Trophoblast cell (in vitro differentiated cells and primary cell): ENCODE measurements around the gene NUP62.

ENCODE experiments used
- DNase-seq, 2 donors: peaks; one replicate each; pipeline ENCODE4 v3.0.0-alpha.2; 2016
- H2AFZ ChIP-seq: 2 replicates; pipeline ENCODE4 v1.6.1; 2013; ENCODE audit warnings: low read length, moderate library complexity, mild to moderate bottlenecking; ENCODE audit not compliant: insufficient read depth, poor library complexity
- H2AK5ac ChIP-seq: 2 replicates; pipeline ENCODE4 v1.6.1; 2013; ENCODE audit warnings: mild to moderate bottlenecking, low read length
- H2BK120ac ChIP-seq: 2 replicates; pipeline ENCODE4 v1.6.1; 2013; ENCODE audit warnings: low read length, mild to moderate bottlenecking, moderate library complexity; ENCODE audit not compliant: insufficient read depth, poor library complexity
- H2BK12ac ChIP-seq: 2 replicates; pipeline ENCODE4 v1.6.1; 2013; ENCODE audit warnings: mild to moderate bottlenecking, low read length, moderate library complexity
- H2BK5ac ChIP-seq: 2 replicates; pipeline ENCODE4 v1.6.1; 2013; ENCODE audit warnings: low read length, low read depth, moderate library complexity, mild to moderate bottlenecking; ENCODE audit not compliant: poor library complexity
- H3K14ac ChIP-seq: 2 replicates; pipeline ENCODE4 v1.6.1; 2013; ENCODE audit warnings: mild to moderate bottlenecking, low read length
- H3K18ac ChIP-seq: 2 replicates; pipeline ENCODE4 v1.6.1; 2013; ENCODE audit warnings: mild to moderate bottlenecking, low read length
- H3K23ac ChIP-seq: 2 replicates; pipeline ENCODE4 v1.6.1; 2013; ENCODE audit warnings: low read length
- H3K27ac ChIP-seq: 2 replicates; pipeline ENCODE4 v1.5.1; 2013; ENCODE audit warnings: low read depth, mild to moderate bottlenecking, inconsistent platforms, low read length, moderate library complexity
- H3K27me3 ChIP-seq: 2 replicates; pipeline ENCODE4 v1.6.1; 2013; ENCODE audit warnings: inconsistent platforms, mild to moderate bottlenecking, low read length, moderate library complexity; ENCODE audit not compliant: insufficient read depth
- H3K36me3 ChIP-seq, 2 experiments: 1 replicate in 1 of 2; 2 replicates in 1 of 2; pipeline ENCODE4 v1.6.1; 2013; ENCODE audit warnings: low read length in 2 of 2, mild to moderate bottlenecking in 2 of 2, moderate library complexity in 1 of 2; ENCODE audit not compliant: insufficient read depth in 2 of 2, control insufficient read depth in 1 of 2
- H3K4ac ChIP-seq: 2 replicates; pipeline ENCODE4 v1.6.1; 2013; ENCODE audit warnings: low read depth, mild to moderate bottlenecking, low read length, moderate library complexity
- H3K4me1 ChIP-seq, 2 experiments: 1 replicate in 1 of 2; 2 replicates in 1 of 2; pipeline ENCODE4 v1.6.1; 2013; ENCODE audit warnings: low read length in 2 of 2, mild to moderate bottlenecking in 2 of 2, moderate library complexity in 1 of 2; ENCODE audit not compliant: insufficient read depth in 2 of 2, control insufficient read depth in 1 of 2
- H3K4me2 ChIP-seq: 2 replicates; pipeline ENCODE4 v1.6.1; 2013; ENCODE audit warnings: inconsistent platforms, mild to moderate bottlenecking, low read length, moderate library complexity
- H3K4me3 ChIP-seq: 2 replicates; pipeline ENCODE4 v1.5.1; 2013; ENCODE audit warnings: mild to moderate bottlenecking, low read depth, low read length, inconsistent platforms
- H3K79me1 ChIP-seq: one replicate; pipeline ENCODE4 v1.6.1; 2013; ENCODE audit warnings: low read length
- H3K79me2 ChIP-seq: 2 replicates; pipeline ENCODE4 v1.6.1; 2013; ENCODE audit warnings: low read length, mild to moderate bottlenecking; ENCODE audit not compliant: control insufficient read depth, insufficient read depth, poor library complexity
- H3K9ac ChIP-seq: 2 replicates; pipeline ENCODE4 v1.6.1; 2013; ENCODE audit warnings: mild to moderate bottlenecking, low read length
- H3K9me3 ChIP-seq: 2 replicates; pipeline ENCODE4 v1.6.1; 2013; ENCODE audit warnings: low read depth, mild to moderate bottlenecking, control low read depth, inconsistent platforms, low read length; ENCODE audit not compliant: insufficient read depth
- H4K12ac ChIP-seq: 2 replicates; pipeline ENCODE4 v1.6.1; 2013; ENCODE audit warnings: low read depth, mild to moderate bottlenecking, low read length, moderate library complexity
- H4K8ac ChIP-seq: 2 replicates; pipeline ENCODE4 v1.6.1; 2013; ENCODE audit warnings: low read depth, mild to moderate bottlenecking, low read length, moderate library complexity
- H4K91ac ChIP-seq: one replicate; pipeline ENCODE4 v1.6.1; 2013; ENCODE audit warnings: low read depth, mild to moderate bottlenecking, low read length, moderate library complexity
- WGBS: extraction: QIAGEN DNeasy Blood & Tissue Kit; methylation state at CpG from one replicate; pipeline ENCODE4 v1.1.7; 2013; ENCODE audit warnings: missing lambda C conversion rate; ENCODE audit not compliant: insufficient read length, insufficient coverage; ENCODE audit errors: extremely low coverage; 5-methylcytosine and 5-hydroxymethylcytosine counted together

The NUP62 gene

DNA sequence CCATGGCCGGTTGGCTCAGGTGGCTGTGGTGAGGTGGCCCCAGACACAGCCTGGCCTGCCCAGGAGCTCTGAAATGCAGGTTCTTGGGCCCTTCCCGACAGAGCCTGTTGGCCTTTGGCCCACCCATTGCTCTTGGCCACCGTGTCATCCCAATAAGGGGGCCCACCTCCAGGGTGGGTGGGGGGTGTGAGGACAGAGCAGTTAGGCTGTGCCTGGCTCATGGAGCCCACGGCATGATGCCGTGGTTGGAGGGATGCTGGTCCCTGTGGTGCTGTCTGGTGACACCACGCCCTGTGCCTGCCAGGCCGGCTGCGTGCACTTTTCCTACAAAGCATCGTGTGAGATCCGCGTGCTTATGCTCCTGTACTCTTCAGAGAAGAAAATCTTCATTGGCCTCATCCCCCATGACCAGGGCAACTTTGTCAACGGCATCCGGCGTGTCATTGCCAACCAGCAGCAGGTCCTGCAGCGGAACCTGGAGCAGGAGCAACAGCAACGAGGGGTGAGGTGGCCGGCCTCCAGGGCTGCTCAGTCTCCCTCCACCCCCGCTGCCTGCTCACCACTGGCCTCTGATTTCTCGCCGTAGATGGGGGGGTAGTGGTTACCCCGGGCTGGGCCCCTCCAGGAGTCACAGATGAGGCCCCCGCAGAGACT lies 69.5 kb downstream of the NUP62 start:
- Histone ChIP-seq H3K79me2 (no peaks in the 10 kb centered on the region), H3K18ac (no peak overlapping the region), H2BK12ac (no peak overlapping the region), H3K4me2 (no peak overlapping the region), H3K4me1 (peaks cover 0 to 8% of the 10 kb centered on the region in 2 experiments), H3K4ac (no peak overlapping the region), H3K79me1 (no peaks in the 10 kb centered on the region), H3K27me3 (no peaks in the 10 kb centered on the region), H2AK5ac (no peak overlapping the region), H3K23ac (no peak overlapping the region), H2BK5ac (no peak overlapping the region), H3K9me3 (no peaks in the 10 kb centered on the region), H3K36me3 (peaks cover 88 to 96% of the 10 kb centered on the region in 2 experiments), H3K9ac (no peak overlapping the region), H4K91ac (no peak overlapping the region), H4K12ac (no peak overlapping the region), H3K27ac (no peak overlapping the region), H3K4me3 (no peak overlapping the region), H2AFZ (no peak overlapping the region), H4K8ac (no peak overlapping the region), H2BK120ac (no peak overlapping the region), H3K14ac (no peak overlapping the region)
- WGBS = no CpG with 5 or more reads among the region's 22 CpGs
- DNase-seq = peak in 1 of 2 donors; percentile 29

DNA sequence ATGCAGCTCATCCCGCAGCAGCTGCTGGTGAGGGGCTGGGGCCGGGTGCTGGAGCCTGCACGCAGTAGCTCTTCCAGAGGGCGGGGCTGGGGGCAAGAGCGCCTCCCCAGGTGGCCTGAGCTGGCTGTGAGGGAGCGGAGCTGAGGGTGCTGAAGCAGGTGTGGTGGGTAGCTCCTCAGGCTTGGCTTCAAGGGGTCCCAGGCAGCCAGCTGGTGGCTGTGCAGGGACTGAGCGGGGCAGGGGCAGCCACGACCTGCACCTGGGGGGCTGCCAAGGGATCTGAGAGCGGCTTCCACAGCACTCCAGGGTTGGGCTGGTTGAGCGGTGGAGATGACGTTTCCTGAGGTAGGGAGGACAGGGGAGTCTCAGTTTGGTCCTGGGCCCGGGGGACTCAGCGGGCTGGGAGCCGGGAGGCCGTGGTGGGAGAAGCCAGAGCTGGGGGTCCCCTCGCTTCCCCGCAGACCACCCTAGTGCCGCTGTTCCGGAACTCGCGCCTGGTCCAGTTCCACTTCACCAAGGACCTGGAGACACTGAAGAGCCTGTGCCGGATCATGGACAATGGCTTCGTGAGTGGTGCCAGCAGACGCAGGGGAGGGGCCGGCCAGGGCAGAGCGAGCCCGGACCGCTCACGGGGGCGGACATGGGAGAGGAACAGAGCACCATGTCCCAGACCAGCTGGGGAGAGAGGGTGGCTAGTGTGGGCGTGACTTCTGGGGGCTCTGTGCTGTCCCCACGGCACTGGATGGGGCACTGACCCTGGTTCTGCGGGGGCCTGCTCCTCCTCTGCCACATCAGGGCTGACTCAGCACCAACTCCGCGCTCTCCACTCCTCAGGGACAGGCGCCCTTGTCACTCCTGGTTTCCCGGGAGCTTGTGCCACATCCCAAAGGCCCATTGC lies 71.0 kb downstream of the NUP62 start:
- peaks cover 84 to 91% of the 10 kb centered on the region in 2 experiments for H3K36me3 ChIP-seq
- H3K9ac ChIP-seq = no peak overlapping the region
- WGBS = no CpG with 5 or more reads among the region's 37 CpGs
- no peak overlapping the region for H3K4me2 ChIP-seq
- no peak overlapping the region for H3K4me3 ChIP-seq
- peak overlapping the region; percentile 16 for H4K12ac ChIP-seq
- DNase-seq = peak; percentile 31 to 47
- no peak overlapping the region for H3K23ac ChIP-seq
- H3K18ac ChIP-seq = no peak overlapping the region
- H2AFZ ChIP-seq = no peak overlapping the region
- no peak overlapping the region for H3K27ac ChIP-seq
- no peak overlapping the region for H3K4ac ChIP-seq
- peaks cover 0 to 8% of the 10 kb centered on the region in 2 experiments for H3K4me1 ChIP-seq
- no peaks in the 10 kb centered on the region for H3K9me3 ChIP-seq
- no peak overlapping the region for H2BK120ac ChIP-seq
- no peak overlapping the region for H4K8ac ChIP-seq
- no peak overlapping the region for H2BK5ac ChIP-seq
- H4K91ac ChIP-seq = no peak overlapping the region
- peaks cover 2% of the 10 kb centered on the region for H3K79me2 ChIP-seq
- no peak overlapping the region for H2AK5ac ChIP-seq
- H3K14ac ChIP-seq = no peak overlapping the region
- no peaks in the 10 kb centered on the region for H3K27me3 ChIP-seq
- H3K79me1 ChIP-seq = no peaks in the 10 kb centered on the region
- no peak overlapping the region for H2BK12ac ChIP-seq

DNA sequence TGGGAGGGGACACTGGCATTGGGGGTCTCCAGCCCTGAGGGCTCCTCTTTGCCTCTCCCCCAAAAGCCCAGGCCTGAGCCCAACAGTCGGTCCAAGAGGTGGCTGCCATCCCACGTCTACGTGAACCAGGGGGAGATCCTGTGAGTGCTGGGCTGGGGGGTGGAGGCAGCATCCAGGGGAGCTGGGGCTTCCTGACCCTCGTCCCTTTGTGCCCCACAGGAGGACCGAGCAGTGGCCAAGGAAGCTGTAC lies 71.5 kb downstream of the NUP62 start:
- no peak overlapping the region for H2AK5ac ChIP-seq
- H3K27me3 ChIP-seq = no peaks in the 10 kb centered on the region
- no peak overlapping the region for H2BK5ac ChIP-seq
- no peaks in the 10 kb centered on the region for H3K79me1 ChIP-seq
- no peak overlapping the region for H3K9ac ChIP-seq
- H4K8ac ChIP-seq = no peak overlapping the region
- no peak overlapping the region for H3K4ac ChIP-seq
- H2BK12ac ChIP-seq = no peak overlapping the region
- DNase-seq = no peak
- H3K79me2 ChIP-seq = peaks cover 2% of the 10 kb centered on the region
- no peaks in the 10 kb centered on the region for H3K9me3 ChIP-seq
- no peak overlapping the region for H3K14ac ChIP-seq
- WGBS = no CpG with 5 or more reads among the region's 5 CpGs
- H2BK120ac ChIP-seq = no peak overlapping the region
- H2AFZ ChIP-seq = no peak overlapping the region
- peaks cover 0 to 9% of the 10 kb centered on the region in 2 experiments for H3K4me1 ChIP-seq
- no peak overlapping the region for H3K4me3 ChIP-seq
- H3K4me2 ChIP-seq = no peak overlapping the region
- no peak overlapping the region for H3K18ac ChIP-seq
- peaks cover 79 to 85% of the 10 kb centered on the region in 2 experiments for H3K36me3 ChIP-seq
- no peak overlapping the region for H4K91ac ChIP-seq
- H3K23ac ChIP-seq = no peak overlapping the region
- H3K27ac ChIP-seq = no peak overlapping the region
- H4K12ac ChIP-seq = no peak overlapping the region

DNA sequence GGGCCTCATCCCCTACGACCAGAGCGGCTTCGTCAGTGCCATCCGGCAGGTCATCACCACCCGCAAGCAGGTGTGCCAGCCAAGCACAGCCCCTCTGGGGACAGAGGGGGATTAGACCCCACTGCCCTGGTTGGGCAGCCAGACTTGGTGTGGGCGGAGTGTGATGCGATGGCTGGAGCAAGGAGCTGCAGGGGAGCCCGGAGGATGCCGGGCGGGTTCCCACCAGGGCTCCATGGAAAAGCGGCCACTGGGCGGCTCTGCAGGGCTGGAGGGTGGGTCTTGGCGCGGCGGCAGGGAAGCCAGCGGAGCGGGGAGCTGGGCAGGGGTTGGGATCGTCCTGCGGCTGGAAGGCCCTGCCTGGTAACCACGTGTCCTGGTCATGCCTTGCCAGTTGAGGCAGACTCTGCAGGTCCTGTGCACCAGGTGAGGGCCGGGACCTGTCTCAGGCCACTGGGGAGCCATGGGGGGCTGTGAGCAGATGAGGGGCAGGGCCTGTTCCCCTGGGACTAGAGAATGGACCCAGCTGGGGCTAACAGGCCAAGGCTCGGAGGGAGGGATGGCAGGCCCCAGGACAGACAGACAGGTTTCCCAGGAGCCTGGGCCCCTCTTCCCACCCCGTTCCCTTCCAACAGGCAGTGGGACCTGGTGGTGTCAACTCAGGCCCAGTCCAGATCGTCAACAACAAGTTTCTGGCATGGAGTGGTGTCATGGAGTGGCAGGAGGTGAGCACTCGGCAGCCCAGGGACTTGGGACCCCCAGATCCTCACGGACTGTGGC lies 72.1 kb downstream of the NUP62 start:
- Histone ChIP-seq H3K9ac (no peak overlapping the region), H3K9me3 (no peaks in the 10 kb centered on the region), H3K18ac (no peak overlapping the region), H3K14ac (no peak overlapping the region), H4K91ac (no peak overlapping the region), H4K12ac (no peak overlapping the region), H4K8ac (no peak overlapping the region), H3K79me1 (no peaks in the 10 kb centered on the region), H2BK5ac (no peak overlapping the region), H3K27ac (no peak overlapping the region), H3K36me3 (peaks cover 76 to 81% of the 10 kb centered on the region in 2 experiments), H3K79me2 (peaks cover 3% of the 10 kb centered on the region), H2AK5ac (no peak overlapping the region), H3K27me3 (no peaks in the 10 kb centered on the region), H3K4me2 (no peak overlapping the region), H2AFZ (no peak overlapping the region), H3K4ac (no peak overlapping the region), H3K4me3 (no peak overlapping the region), H2BK120ac (no peak overlapping the region), H3K4me1 (peaks cover 1 to 12% of the 10 kb centered on the region in 2 experiments), H3K23ac (no peak overlapping the region), H2BK12ac (no peak overlapping the region)
- no CpG with 5 or more reads among the region's 26 CpGs for WGBS
- DNase-seq = no peak
